Fibroblast of skin of left quadriceps (primary cell): ENCODE data around the gene RAC3.

ENCODE experiments used
- DNase-seq, 2 experiments: peaks; one replicate each; pipeline ENCODE4 v3.0.0-alpha.2; 2013; ENCODE audit warnings: low read depth in 2 of 2

RAC3 gene

DNA sequence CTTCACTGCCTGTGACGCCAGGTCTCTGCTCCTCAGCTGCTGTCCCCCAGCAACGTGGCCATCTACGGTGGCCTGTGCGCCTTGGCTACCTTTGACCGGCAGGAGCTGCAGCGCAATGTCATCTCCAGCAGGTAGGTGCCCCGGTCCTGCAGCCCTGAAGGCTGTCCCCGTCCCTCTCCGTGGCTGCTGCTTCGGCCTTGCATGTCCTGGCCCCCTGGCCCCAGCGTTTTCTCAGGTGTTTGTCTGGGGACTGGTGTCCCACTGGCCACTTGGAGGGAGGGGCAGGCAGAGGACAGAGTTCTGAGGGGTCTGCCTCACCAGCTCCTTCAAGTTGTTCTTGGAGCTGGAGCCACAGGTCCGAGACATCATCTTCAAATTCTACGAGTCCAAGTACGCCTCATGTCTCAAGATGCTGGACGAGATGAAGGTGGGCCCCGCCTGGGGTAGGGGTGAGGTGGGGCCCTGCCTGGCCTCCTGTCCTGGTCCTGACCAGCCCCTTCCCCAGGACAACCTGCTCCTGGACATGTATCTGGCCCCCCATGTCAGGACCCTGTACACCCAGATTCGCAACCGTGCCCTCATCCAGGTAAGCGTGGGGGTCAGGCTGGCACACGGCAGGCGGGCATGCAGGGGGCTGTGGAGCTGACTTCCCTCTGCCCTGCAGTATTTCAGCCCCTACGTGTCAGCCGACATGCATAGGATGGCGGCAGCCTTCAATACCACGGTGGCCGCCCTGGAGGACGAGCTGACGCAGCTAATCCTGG lies 24.7 kb downstream of the RAC3 start:
- DNase-seq = no peak

DNA sequence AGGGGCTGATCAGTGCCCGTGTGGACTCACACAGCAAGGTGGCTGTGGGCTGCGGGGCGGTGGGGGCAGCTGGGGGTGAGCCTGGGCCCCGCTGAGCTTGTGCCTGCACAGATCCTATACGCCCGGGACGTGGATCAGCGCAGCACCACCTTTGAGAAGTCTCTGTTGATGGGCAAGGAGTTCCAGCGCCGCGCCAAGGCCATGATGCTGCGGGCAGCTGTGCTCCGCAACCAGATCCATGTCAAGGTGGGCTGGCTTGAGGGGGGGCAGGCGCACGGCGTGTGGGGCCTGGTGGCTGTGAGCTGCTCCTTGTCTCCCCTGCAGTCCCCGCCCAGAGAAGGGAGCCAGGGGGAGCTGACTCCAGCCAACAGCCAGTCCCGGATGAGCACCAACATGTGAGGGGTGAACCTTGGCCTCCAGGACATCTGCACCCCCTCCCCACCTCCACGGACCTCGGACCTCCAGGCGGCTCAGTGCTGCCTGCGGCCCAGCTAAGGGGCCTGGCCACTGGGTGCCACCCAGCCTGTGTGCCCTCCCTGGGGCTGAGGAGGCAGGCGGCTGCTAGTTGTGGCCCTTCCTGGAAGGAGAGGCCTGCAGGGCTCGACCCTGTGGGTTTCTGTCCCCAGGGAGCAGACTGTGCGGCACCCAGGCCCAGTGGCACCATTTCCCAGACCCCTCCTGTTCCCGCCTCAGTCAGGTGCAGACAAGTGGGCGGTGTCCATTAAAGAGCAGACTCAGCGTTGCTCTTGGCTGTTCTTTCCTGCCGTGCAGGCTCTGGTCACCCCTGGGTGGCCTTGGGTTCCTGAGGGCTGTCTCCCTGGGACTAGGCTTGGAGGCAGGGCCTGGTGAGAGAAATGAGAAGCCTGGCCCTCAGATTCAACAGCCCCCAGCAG lies 25.5 kb downstream of the RAC3 start:
- DNase-seq = no peak

DNA sequence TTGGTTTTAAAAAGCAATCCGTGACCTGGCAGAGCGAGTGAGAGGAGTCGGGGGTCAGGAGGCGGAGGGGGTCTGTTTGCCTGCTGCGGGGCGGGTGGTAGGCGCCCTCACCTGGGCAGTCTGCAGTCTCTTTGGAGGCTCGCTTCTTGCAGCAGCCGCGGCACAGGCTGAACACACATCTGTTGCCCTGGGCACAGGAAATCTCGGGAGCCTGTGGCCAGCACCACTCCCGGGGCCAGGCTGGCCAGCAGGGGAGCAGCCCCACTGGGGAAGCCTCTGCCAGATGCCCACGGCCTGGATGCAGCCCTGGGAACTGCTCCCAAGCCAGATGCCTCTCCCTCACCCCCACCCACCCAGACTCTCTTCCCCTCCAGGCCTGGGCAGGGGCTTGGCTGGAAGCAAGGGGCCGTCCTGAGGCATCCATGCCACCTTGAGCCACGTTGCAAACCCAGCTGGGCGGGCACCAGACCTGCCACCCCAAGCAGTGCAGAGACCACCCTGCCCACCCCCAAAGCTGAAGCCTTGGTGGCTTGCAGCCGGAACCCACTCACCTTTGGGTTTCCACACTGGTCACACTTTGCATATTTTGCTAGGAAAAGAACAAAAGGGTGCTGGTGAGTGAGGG lies 26.9 kb downstream of the RAC3 start:
- DNase-seq = no peak

DNA sequence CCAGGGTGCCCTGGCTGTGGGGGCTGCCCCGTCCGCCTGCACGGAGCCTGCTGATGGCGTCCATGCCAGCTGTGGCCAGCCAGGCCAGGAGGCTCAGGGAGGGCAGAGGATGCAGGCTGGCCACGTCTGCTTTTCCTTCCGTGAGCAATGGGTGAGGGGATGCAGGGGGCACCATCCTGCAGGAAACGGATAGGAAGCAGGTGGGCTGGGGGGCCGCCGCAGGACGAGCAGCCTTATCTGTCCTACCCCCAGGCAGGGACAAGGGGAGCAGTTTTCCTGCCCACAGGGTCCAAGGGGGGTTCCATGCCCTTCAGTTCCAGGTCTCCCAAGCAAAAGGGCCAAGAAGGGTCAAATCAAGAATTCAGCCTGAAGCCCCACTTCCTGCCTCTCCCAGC lies 27.4 kb downstream of the RAC3 start:
- DNase-seq = no peak

DNA sequence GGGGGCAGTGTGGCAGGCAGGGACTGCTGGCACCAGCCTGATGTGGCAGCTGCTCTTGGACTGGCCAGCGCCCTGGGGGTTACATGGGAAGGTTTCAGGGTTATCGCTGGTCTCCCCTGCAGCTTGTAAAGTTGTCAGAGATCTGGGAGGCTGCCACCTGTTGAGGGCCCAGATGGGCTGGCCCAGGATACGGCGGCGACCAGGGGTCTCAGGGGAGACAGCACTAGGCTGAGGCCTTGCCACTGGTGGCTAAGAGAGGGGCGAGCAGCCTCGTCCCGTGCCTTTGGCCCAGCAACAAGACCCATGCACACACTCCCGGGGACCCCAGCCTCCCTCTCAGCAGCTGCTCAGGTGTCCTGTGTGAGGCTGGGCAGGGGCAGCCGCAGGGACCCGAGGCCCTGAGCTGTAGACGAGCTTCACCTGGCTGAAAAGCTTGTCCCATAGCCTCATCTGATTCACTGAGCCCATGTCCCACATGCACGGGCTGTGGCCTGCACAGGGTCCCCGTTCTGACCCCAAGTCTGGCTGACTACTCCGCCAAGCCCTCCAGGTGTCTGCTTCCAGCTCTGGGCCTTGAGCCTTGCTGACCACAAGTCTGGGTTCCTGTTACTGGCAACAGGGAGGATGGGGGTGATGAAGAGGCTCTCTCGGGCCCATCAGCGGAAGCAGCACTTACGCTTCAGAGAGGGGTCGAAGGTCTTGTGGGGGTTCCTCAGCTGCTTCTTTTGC lies 28.0 kb downstream of the RAC3 start:
- no peak for DNase-seq

DNA sequence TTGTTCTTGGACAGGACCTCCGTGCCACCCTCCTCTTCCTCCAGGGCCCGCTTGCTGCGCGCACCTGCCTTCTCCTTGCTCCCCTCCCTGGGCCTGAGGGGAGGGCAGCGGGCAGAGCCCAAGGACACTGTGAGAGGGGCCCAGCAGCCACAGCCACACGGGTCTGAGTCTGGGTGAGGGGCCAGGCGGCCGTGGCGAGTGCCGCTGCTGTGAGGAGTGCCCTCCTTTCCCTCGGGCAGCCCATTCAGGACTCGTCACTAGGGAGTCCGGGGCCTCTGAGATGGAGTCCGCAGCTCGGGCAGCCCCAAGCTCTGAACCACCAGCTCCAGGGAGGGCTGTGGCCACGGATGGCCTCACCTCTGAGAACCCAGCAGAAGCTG lies 28.5 kb downstream of the RAC3 start:
- DNase-seq = no peak

DNA sequence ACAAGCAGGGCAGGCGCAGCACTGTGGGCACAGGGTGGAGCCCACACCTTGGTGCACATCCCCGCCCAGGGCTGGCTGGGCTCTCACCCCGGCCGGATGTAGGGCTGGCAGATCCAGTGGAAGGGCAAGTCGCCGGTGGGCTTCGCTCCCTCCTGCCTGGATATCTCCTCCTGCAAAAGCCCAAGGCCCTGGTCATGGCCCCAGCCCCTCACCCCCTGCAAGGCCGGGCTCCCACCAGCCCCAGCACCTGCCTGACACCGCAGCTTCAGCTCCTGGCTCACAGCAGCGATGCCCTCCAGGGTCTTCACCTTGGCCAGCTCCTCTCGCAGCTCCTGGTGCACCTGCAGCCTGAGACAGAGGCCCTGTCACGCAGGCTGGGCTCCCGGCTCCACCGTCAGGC lies 29.1 kb downstream of the RAC3 start:
- no peak for DNase-seq

DNA sequence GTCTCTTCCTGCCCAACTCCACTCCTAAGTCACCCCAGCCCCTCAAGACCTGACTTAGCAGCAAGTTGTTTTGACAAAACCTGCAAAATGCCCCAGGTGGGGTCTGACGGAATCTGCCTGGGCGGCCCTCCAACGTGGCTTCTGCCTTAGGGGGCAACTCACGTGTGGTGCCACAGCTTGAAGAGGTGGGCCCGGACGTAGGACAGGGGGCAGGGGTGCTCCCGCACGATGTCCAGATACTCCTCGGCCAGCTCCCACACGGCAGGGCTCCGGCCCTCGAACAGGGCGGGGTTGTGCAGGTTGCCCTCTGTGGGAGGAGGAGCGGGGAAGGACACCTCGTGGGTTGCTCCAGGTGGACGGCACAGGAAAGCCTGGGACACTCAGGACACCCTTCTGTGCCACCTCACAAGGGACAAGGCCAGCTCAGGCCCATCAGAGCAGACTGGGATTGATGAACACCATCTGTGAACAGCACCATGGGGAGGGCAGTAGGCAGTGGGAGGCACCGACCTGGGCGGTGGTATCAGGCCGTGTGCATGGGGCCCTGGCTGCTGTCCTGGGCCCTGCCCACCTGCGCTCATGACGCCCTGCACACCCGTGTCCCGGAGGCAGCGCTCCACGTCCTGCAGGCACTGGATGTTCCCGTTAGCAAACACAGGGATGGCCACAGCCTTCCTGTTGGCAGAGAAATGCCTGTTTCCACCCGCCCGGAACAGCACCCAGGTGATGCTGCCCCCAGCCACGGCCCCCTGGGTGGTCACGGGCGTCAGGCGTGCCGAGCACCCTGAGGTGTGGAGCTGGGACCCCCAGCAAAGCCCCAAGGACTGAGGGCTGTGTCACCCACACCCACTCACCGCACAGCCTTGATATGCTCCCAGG lies 29.8 kb downstream of the RAC3 start:
- no peak for DNase-seq

DNA sequence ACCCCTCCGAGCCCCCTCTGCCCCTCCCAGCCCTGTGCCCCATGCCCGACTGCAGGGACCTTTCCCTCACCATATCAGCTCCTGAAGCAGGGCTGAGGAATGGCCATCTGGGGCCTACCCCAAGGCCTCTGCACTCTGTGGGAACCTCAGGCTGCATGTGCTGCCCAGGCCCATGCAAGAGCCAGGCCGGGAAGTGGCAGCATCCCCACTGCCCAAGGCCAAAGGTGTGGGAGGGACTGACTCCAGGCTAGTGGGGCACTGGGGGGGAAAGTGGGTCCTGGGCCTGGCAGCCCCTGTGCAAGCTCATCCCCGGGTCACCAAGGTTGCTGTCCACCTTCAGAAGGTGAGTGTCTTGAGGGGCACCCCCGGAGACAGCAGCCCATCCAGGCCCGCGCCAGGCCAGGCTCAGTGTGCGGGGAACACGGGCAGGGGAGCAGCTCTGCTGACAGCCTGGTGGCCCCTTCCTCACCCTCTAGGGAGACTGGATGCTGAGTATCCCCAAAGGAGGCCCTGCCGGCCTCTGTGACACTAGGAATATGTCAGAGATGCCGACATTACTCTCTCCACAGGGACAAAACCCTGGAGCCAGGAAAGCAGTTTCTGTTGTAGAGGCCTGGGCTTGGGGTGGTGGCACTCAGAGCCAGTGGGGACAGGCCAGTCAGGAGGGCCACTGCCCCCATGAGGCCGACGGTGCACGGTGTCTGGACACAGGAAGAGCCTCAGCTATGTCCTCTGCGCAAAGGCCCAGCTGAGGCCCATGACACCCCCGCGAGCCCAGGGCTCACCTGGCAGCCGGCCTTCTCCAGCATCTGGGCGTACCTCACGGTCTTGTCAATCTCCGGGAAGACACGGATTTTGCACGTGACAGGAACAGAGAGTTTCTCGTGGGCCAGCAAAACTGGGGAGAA lies 30.9 kb downstream of the RAC3 start:
- DNase-seq = no peak

DNA sequence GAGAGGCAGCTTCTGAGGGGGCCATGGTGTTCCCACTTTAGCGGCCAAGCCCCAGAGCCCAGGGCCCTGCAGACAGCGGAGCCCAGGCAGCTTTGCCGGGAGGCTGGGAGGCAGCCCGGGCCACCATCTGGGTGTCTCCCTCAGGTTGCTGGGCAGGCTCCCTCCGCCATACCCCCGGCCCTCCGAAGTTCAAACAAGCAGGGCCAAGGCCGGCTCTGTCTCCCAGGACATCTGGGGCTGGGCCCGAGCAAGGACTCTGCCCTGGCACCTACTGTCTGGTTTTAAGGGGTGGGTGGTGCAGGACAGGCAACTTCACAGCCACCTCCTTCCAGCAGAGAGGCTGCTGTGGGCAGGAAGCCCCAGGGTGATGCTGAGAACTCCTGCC lies 31.5 kb downstream of the RAC3 start:
- no peak for DNase-seq

DNA sequence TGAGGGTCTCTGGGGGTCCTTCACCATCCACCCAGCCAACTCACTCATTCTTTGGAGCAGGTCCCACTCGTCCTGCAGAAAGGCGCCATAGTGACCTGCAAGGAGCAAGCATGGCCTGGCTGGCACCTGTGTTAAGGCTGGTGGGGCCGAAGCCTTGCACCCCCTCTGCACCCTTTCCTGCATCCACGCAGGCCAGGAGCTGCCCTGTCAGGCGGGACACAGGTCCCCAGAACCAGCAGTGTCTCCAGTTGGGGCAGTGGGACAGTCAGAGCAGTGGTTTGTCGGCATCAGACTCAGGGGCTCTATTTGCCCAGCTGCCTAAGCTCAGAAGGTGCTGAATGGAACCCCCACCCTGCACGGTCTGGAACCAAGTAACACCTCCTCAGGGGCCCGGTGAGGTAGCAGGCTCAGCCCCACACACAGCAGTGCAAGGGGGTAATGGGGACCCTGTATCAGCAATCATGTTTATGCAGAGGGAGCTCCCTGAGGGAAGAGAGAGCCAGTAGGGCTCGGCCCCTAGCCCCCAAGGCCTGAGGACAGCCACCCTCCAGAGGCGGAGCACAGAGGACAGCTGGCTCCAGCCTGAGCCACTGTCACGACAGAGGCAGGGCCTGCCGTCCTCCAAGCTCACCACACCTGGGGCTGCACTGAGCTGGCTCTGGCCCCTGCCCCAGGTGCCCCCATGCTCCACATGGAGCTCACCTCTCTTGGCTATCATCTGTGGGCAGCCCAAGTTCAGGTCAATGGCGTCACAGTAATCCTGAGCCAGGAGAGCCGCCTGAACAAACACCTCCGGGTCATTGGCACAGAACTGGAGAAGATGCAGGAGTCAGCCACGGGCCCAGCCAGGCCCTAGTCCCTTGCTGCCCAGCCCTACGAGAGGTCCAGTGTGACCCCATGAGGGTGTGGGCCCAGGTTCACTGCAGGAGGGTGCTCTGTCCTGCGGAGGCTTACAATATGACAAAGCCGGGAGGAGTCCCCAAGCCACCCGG lies 32.2 kb downstream of the RAC3 start:
- DNase-seq = no peak

DNA sequence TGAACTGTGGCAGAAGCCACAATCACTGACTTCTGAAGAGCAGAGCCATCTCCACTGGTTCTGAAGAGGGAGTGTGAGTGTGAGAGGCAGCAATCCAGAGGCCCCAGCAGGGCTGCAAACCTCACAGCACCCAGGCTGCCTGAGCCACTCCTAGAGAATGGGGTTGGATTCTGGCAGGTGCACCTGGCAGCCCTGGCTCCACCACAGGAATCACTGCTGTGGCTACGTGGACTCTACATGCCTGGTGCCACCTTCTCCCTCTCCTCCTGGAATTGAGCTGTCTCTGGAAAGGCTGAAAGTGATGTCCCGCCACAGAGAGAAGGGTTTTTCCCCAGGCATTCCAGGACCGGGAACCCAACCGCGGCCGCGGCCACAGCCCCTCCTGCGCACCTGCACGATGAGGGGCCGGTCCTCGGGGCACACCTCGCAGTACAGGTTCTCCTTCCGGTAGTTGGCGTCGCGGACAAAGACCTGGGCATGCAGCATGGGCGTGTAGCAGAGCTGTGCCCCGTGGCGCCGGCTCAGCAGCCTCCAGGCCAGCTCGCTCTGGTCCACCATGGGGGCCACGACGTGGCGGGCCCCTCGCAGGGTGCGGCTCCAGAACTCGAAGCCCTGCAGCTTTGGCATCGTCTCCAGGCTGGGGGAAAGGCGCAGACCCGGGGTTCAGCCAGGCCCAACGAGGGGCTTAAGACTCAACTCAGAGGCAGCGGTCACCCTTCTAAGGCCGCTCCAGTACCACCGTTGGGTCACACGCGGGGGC lies 33.1 kb downstream of the RAC3 start:
- no peak for DNase-seq

DNA sequence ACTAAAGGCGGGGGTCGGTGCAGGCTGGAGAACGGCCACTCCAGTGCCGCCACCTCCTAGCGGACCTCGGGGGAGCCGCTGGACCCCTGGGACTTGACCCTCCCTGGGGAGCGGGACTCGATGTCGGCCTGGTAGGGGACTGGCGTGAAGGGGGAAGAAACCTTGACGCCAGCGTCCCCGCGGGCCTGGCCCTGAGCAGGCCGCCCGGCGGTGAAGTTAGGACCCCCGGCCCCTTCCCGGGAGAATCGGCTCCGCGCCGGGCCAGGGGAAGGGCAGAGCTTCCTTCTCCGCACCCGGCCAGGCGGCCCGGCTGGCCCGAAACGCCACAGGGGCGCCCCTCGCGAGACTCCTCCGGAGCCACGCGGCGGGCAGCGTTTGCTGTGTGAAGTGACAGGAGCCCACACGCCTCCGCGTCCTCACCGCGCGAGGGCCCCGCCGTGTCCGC lies 33.7 kb downstream of the RAC3 start:
- DNase-seq = no peak

DNA sequence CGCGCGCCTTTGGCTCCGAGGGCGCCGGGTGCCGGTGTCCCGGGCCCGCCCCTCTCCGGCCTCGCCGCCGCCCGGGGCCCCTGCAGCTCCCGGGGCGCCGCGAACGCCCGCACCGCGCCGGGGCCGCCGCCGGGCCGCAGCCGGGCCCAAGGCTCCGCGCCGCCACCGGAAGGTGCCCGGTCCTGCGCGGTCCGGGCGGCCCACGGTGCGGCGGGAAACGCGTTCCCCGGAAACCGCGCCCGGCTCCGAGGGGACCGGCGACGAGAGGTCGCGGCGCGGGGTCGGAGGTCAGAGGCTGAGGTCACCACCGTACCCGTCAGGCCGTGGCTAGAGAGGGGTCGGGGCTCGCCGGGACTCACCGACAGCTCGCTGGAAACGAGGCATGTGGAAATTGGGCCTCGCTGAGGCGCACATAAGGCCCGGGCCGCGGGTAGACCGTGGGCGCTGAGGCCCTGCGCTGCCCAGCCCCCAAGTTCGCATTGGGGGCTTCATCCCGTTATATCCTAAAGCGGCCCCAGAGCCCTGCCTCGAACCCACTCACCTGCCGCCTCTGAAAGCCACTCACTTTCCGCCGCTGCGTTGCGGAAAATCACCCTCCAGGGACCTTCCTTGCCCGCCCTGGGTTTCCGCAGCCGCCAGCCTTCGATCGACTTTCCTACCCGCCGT lies 34.3 kb downstream of the RAC3 start, which contains the start of gene DUS1L:
DUS1L (minus strand) TSS at position 167 of the 666 bp plus-strand sequence. CDS start 745 bp downstream, outside the sequence.
- peak; percentile 16 to 18 for DNase-seq

DNA sequence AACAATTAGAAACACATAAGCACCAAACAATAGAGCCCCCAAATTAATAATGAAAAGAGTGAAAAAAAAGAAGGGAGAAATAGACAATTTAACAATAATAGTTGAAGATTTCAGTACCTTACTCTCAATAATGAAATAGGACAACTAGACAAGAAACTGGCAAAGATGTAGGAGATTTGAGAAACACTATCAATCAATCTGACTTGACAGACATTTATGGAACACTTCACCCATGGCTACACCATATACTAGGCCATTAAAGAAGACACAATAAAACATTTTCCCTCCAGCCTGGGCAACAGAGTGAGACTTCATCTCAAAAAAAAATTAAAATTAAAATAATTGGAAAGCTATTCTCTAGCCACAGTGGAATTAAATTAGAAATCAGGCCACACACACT lies 39.1 kb downstream of the RAC3 start:
- no peak for DNase-seq

DNA sequence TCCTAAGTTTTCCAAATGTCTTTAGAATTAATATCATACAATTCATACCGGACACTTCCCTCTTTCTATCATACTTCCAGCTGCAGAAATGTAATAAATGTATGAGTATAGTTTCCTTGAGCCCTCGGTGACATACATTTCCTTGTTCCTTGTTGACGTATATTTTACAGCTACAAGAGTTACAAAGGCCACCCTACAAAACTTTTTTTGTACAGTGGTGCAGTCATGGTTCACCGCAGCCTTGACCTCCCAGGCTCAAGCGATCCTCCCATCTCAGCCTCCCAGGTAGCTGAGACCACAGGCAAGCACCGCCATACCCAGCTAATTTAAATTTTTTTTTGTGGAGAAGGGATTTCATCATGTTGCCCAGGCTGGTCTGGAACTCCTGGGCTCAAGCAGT lies 41.3 kb downstream of the RAC3 start:
- no peak for DNase-seq

DNA sequence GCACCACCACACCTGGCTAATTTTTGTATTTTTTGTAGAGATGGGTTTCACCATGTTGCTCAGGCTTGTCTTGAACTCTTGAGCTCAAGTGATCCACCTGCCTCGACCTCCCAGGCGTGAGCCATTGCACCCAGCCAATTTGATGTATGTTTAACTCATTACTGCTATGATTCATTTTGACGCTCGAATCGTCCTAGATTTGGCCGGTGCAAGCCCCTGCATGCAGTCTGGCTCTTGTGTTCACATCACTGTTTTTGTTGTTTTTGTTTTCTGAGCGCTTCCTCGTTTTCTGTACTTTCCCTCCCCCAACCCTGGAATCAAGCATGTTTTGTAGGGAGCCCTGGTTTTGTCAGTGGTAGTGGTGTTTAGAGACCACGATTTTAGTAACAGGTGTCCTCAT lies 42.0 kb downstream of the RAC3 start:
- DNase-seq = no peak
